HEK293 (cell line): ENCODE results near the gene RHEX.

ENCODE experiments used
- CTCF ChIA-PET: fragments of 350-600 bp; formaldehyde crosslinking; extraction: SDS; loops from one replicate; lab custom pipeline; 2021; ENCODE audit warnings: antibody characterized with exemption; lab: Yijun Ruan, JAX
- POLR2A ChIA-PET: fragments of 300-600 bp; formaldehyde crosslinking; extraction: SDS; loops from one replicate; lab custom pipeline; 2020; ENCODE audit warnings: antibody characterized with exemption, inconsistent platforms; lab: Yijun Ruan, JAX
- H3K27ac ChIP-seq: fragments of 200-500 bp; sonication (Bioruptor generic); 2 replicates; pipeline ENCODE4 v1.5.1; 2014; ENCODE audit warnings: low read depth, low read length, control low read depth, inconsistent platforms; ENCODE audit errors: extremely low read depth
- H3K36me3 ChIP-seq, 2 experiments: fragments of 200-500 bp in 1 of 2; sonication (Bioruptor generic) in 1 of 2; 1 replicate in 1 of 2; 2 replicates in 1 of 2; pipeline ENCODE4 v1.5.1; 2014 to 2017; ENCODE audit warnings: inconsistent platforms in 2 of 2, low read length in 2 of 2; ENCODE audit not compliant: control insufficient read depth in 2 of 2, insufficient read depth in 1 of 2
- H3K4me1 ChIP-seq: fragments of 200-500 bp; sonication (Bioruptor generic); 2 replicates; pipeline ENCODE4 v1.5.1; 2014; ENCODE audit warnings: mild to moderate bottlenecking, low read length, inconsistent platforms; ENCODE audit not compliant: control insufficient read depth, insufficient read depth
- H3K4me3 ChIP-seq: 2 replicates; pipeline ENCODE4 v1.5.1; 2011; ENCODE audit warnings: low read depth, mild to moderate bottlenecking, control low read depth, low read length, moderate library complexity
- H3K9me3 ChIP-seq: fragments of 200-500 bp; sonication (Bioruptor generic); 2 replicates; pipeline ENCODE4 v1.5.1; 2014; ENCODE audit warnings: low read depth, low read length, inconsistent platforms; ENCODE audit not compliant: control insufficient read depth, insufficient read depth
- SCRT2 ChIP-seq: fragments of 450-650 bp; formaldehyde crosslinking; IDR thresholded peaks from 2 replicates; pipeline ENCODE4 v1.5.1; 2016; ENCODE audit warnings: missing biosample characterization, missing genetic modification characterization
- TCF7L2 ChIP-seq: IDR thresholded peaks from 2 replicates; pipeline ENCODE4 v1.6.1; 2011; ENCODE audit warnings: low read depth, mild to moderate bottlenecking, inconsistent platforms, low read length, moderate library complexity, borderline replicate concordance
- ZNF112 ChIP-seq: fragments of 450-650 bp; formaldehyde crosslinking; IDR thresholded peaks from 2 replicates; pipeline ENCODE4 v1.5.0; 2017; ENCODE audit warnings: missing biosample characterization, missing genetic modification characterization
- ZNF114 ChIP-seq: fragments of 450-650 bp; formaldehyde crosslinking; IDR thresholded peaks from 2 replicates; pipeline ENCODE4 v1.5.0; 2017; ENCODE audit warnings: missing biosample characterization, missing genetic modification characterization
- ZNF132 ChIP-seq: fragments of 450-650 bp; formaldehyde crosslinking; IDR thresholded peaks from 2 replicates; pipeline ENCODE4 v1.5.1; 2017; ENCODE audit warnings: missing biosample characterization, missing genetic modification characterization, borderline replicate concordance
- ZNF174 ChIP-seq: fragments of 450-650 bp; formaldehyde crosslinking; IDR thresholded peaks from 2 replicates; pipeline ENCODE4 v1.5.0; 2017; ENCODE audit warnings: missing biosample characterization, mild to moderate bottlenecking, missing genetic modification characterization
- ZNF184 ChIP-seq: fragments of 450-650 bp; IDR thresholded peaks from 2 replicates; pipeline ENCODE4 v1.5.1; 2018; ENCODE audit warnings: missing biosample characterization, mild to moderate bottlenecking, missing genetic modification characterization
- ZNF202 ChIP-seq: fragments of 450-650 bp; formaldehyde crosslinking; IDR thresholded peaks from 2 replicates; pipeline ENCODE4 v1.5.1; 2016; ENCODE audit warnings: missing biosample characterization, missing genetic modification characterization, borderline replicate concordance
- ZNF223 ChIP-seq: fragments of 450-650 bp; formaldehyde crosslinking; IDR thresholded peaks from 2 replicates; pipeline ENCODE4 v1.5.1; 2016; ENCODE audit warnings: missing biosample characterization, missing genetic modification characterization
- ZNF292 ChIP-seq: fragments of 450-650 bp; formaldehyde crosslinking; IDR thresholded peaks from 2 replicates; pipeline ENCODE4 v1.5.1; 2016; ENCODE audit warnings: low read depth, missing biosample characterization, missing genetic modification characterization, borderline replicate concordance
- ZNF350 ChIP-seq: fragments of 450-650 bp; formaldehyde crosslinking; IDR thresholded peaks from 2 replicates; pipeline ENCODE4 v1.5.0; 2017; ENCODE audit warnings: missing biosample characterization, mild to moderate bottlenecking, missing genetic modification characterization
- ZNF366 ChIP-seq: fragments of 450-650 bp; formaldehyde crosslinking; conservative IDR thresholded peaks from 2 replicates; pipeline ENCODE4 v1.5.1; 2016; ENCODE audit warnings: missing biosample characterization, missing genetic modification characterization
- ZNF404 ChIP-seq: fragments of 450-650 bp; formaldehyde crosslinking; IDR thresholded peaks from 2 replicates; pipeline ENCODE4 v1.5.1; 2017; ENCODE audit warnings: missing biosample characterization, missing genetic modification characterization
- ZNF514 ChIP-seq: fragments of 450-650 bp; formaldehyde crosslinking; IDR thresholded peaks from 2 replicates; pipeline ENCODE4 v1.5.1; 2016; ENCODE audit warnings: missing biosample characterization, missing genetic modification characterization
- ZNF530 ChIP-seq: fragments of 450-650 bp; formaldehyde crosslinking; IDR thresholded peaks from 2 replicates; pipeline ENCODE4 v1.5.1; 2016; ENCODE audit warnings: low read depth, missing biosample characterization, missing genetic modification characterization
- ZNF548 ChIP-seq: fragments of 450-650 bp; formaldehyde crosslinking; IDR thresholded peaks from 2 replicates; pipeline ENCODE4 v1.5.1; 2016; ENCODE audit warnings: missing biosample characterization, missing genetic modification characterization
- ZNF561 ChIP-seq: fragments of 450-650 bp; IDR thresholded peaks from 2 replicates; pipeline ENCODE4 v1.5.1; 2018; ENCODE audit warnings: missing biosample characterization, missing genetic modification characterization, borderline replicate concordance
- ZNF747 ChIP-seq: fragments of 450-650 bp; formaldehyde crosslinking; IDR thresholded peaks from 2 replicates; pipeline ENCODE4 v1.5.1; 2016; ENCODE audit warnings: missing biosample characterization, missing genetic modification characterization
- ZSCAN30 ChIP-seq: fragments of 450-650 bp; IDR thresholded peaks from 2 replicates; pipeline ENCODE4 v1.5.1; 2018; ENCODE audit warnings: missing biosample characterization, mild to moderate bottlenecking, missing genetic modification characterization, moderate library complexity
- TF ChIP-seq, protein P1 (sequence below): fragments of 450-650 bp; formaldehyde crosslinking; IDR thresholded peaks from 2 replicates; pipeline ENCODE4 v1.5.1; 2016; ENCODE audit warnings: missing biosample characterization, missing genetic modification characterization
- TF ChIP-seq, protein P2 (sequence below): fragments of 450-650 bp; formaldehyde crosslinking; IDR thresholded peaks from 2 replicates; pipeline ENCODE4 v1.5.1; 2016; ENCODE audit warnings: missing biosample characterization, missing genetic modification characterization
- TF ChIP-seq, protein P3 (sequence below): fragments of 450-650 bp; formaldehyde crosslinking; IDR thresholded peaks from 2 replicates; pipeline ENCODE4 v1.5.1; 2016; ENCODE audit warnings: missing biosample characterization, missing genetic modification characterization, low read depth
- TF ChIP-seq, protein P4 (sequence below): fragments of 450-650 bp; formaldehyde crosslinking; IDR thresholded peaks from 2 replicates; pipeline ENCODE4 v1.5.1; 2016; ENCODE audit warnings: missing biosample characterization, missing genetic modification characterization

The RHEX gene

DNA sequence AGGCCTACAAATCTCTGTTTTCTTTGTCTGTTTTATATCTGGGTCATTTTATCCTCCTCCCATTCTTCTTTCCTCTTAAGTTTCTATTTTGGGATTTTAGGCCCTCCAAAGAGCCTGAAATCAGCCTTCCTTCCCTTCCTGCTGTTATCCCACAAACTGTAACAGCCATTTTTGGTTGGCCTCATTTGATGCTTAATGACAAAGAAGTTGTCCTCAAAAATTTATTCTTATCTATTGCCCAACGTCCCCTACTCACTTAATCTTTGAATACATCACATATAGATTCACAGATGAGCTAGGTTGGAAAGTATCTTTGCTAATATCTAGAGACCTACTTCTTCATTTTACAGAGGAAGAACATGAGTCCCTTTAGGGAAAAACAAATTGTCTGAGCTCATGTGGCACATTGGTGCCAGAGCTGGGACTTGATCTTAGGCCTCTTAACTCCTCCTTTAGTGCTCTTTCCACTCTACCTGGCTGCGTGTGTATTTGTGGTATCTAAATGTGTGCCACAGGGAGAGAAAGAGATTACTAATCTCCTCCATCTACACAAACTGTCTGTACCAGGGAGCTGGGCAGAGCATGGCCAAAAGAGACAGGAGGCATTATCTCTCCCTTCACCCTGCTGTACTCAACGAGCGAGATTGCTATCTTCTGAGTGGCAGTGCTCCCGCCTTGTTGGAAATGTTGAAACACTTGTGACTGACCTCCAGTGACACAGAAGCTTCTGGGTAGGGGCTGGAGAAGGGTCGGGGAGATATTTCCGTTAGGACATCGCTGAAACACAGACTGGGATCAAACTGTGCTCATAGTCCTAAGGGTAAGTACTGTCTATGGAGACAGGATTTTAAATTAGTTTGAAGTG lies 30.1 kb downstream of the RHEX start:
- Histone ChIP-seq H3K9me3 (no peaks in the 10 kb centered on the region), H3K4me1 (no peaks in the 10 kb centered on the region), H3K4me3 (no peak overlapping the region), H3K36me3 (no peaks in the 10 kb centered on the region), H3K27ac (no peak overlapping the region)
- ChIA-PET POLR2A (no interaction called here), CTCF (interaction anchor here (0.5 to 1.6 kb wide), 5 partner anchors 10 to 372 kb away, joined by 3 to 5 read pairs (median 4); no protein-coding TSS in a partner anchor)
- TF ChIP-seq ZNF202 (tag by site-specific recombination), result no peak
- TF ChIP-seq ZNF223 (tag by site-specific recombination), result no peak
- no peak for TF ChIP-seq ZNF350 (tag by site-specific recombination)
- TF ChIP-seq ZNF514 (tag by site-specific recombination), result no peak
- no peak for TF ChIP-seq ZNF404 (tag by site-specific recombination)
- TF ChIP-seq ZNF174 (tag by site-specific recombination), result no peak
- no peak for TF ChIP-seq ZNF132 (tag by site-specific recombination)
- no peak for TF ChIP-seq ZNF747 (tag by site-specific recombination)
- TF ChIP-seq ZNF114 (tag by site-specific recombination), result no peak
- no peak for TF ChIP-seq ZNF561 (tag by site-specific recombination)
- TF ChIP-seq, protein P1, sequence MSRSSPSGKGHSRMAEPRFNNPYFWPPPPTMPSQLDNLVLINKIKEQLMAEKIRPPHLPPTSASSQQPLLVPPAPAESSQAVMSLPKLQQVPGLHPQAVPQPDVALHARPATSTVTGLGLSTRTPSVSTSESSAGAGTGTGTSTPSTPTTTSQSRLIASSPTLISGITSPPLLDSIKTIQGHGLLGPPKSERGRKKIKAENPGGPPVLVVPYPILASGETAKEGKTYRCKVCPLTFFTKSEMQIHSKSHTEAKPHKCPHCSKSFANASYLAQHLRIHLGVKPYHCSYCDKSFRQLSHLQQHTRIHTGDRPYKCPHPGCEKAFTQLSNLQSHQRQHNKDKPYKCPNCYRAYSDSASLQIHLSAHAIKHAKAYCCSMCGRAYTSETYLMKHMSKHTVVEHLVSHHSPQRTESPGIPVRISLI, result no peak
- no peak for TF ChIP-seq ZNF292 (tag by site-specific recombination)
- no peak for TF ChIP-seq ZNF184 (tag by site-specific recombination)
- TF ChIP-seq ZNF548 (tag by site-specific recombination), result no peak

DNA sequence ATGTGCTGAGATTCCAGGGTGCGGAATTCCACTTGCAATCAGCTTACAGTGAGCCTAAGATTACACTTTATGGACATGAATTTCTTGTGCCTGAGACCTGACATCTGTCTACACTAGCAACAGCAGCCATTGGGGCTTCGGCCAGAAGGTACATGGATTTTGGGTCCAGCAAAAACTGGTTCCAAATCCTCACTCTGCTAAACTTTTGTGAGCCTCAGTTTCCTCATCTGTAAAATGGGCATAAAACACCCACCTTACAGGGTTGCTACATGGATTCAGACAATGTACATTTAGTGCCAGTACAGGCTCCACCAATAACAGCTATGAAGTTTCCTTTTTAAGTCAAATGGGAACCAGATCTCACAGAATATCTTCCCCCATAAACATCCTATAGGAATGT lies 30.8 kb downstream of the RHEX start:
- no peaks in the 10 kb centered on the region for H3K36me3 ChIP-seq
- no peak overlapping the region for H3K4me3 ChIP-seq
- no peak overlapping the region for H3K27ac ChIP-seq
- TF ChIP-seq ZNF112, result no peak
- TF ChIP-seq, protein P2, sequence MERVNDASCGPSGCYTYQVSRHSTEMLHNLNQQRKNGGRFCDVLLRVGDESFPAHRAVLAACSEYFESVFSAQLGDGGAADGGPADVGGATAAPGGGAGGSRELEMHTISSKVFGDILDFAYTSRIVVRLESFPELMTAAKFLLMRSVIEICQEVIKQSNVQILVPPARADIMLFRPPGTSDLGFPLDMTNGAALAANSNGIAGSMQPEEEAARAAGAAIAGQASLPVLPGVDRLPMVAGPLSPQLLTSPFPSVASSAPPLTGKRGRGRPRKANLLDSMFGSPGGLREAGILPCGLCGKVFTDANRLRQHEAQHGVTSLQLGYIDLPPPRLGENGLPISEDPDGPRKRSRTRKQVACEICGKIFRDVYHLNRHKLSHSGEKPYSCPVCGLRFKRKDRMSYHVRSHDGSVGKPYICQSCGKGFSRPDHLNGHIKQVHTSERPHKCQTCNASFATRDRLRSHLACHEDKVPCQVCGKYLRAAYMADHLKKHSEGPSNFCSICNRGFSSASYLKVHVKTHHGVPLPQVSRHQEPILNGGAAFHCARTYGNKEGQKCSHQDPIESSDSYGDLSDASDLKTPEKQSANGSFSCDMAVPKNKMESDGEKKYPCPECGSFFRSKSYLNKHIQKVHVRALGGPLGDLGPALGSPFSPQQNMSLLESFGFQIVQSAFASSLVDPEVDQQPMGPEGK (tag by site-specific recombination), result no peak
- TF ChIP-seq, protein P3, sequence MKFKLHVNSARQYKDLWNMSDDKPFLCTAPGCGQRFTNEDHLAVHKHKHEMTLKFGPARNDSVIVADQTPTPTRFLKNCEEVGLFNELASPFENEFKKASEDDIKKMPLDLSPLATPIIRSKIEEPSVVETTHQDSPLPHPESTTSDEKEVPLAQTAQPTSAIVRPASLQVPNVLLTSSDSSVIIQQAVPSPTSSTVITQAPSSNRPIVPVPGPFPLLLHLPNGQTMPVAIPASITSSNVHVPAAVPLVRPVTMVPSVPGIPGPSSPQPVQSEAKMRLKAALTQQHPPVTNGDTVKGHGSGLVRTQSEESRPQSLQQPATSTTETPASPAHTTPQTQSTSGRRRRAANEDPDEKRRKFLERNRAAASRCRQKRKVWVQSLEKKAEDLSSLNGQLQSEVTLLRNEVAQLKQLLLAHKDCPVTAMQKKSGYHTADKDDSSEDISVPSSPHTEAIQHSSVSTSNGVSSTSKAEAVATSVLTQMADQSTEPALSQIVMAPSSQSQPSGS, result no peak
- TF ChIP-seq ZSCAN30 (tag by site-specific recombination), result no peak
- TF ChIP-seq, protein P4, sequence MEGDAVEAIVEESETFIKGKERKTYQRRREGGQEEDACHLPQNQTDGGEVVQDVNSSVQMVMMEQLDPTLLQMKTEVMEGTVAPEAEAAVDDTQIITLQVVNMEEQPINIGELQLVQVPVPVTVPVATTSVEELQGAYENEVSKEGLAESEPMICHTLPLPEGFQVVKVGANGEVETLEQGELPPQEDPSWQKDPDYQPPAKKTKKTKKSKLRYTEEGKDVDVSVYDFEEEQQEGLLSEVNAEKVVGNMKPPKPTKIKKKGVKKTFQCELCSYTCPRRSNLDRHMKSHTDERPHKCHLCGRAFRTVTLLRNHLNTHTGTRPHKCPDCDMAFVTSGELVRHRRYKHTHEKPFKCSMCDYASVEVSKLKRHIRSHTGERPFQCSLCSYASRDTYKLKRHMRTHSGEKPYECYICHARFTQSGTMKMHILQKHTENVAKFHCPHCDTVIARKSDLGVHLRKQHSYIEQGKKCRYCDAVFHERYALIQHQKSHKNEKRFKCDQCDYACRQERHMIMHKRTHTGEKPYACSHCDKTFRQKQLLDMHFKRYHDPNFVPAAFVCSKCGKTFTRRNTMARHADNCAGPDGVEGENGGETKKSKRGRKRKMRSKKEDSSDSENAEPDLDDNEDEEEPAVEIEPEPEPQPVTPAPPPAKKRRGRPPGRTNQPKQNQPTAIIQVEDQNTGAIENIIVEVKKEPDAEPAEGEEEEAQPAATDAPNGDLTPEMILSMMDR, result no peak
- no peak for TF ChIP-seq ZNF366
- TF ChIP-seq ZNF561 (tag by site-specific recombination), result no peak
- TF ChIP-seq TCF7L2, result no peak
- TF ChIP-seq SCRT2 (tag by site-specific recombination), result no peak
- no peak for TF ChIP-seq ZNF530 (tag by site-specific recombination)
- ChIA-PET CTCF (interaction anchor here (1.2 to 1.5 kb wide), 3 partner anchors 9 to 23 kb away, joined by 3 to 5 read pairs (median 3); no protein-coding TSS in a partner anchor), POLR2A (no interaction called here)
- H3K9me3 ChIP-seq, result no peaks in the 10 kb centered on the region
- no peaks in the 10 kb centered on the region for H3K4me1 ChIP-seq
